SU-DHL-6 (cell line): ENCODE data around the gene SCARB2.

Experiments
- H2AFZ ChIP-seq: fragments of 200-600 bp; sonication (generic); 2 replicates; pipeline ENCODE4 v1.6.1; 2014; ENCODE audit warnings: low read depth, mild to moderate bottlenecking, moderate library complexity, mixed read lengths, antibody characterized with exemption, low read length; ENCODE audit not compliant: severe bottlenecking
- H3F3A ChIP-seq: fragments of 200-600 bp; shearing (Covaris generic); 2 replicates; pipeline ENCODE4 v1.6.0; 2016; ENCODE audit warnings: antibody characterized with exemption, mild to moderate bottlenecking; ENCODE audit not compliant: insufficient read depth
- H3K27ac ChIP-seq: fragments of 200-600 bp; sonication (generic); 2 replicates; pipeline ENCODE4 v1.5.1; 2016; ENCODE audit warnings: low read depth, mild to moderate bottlenecking, low read length, moderate library complexity, mixed read lengths
- H3K27me3 ChIP-seq: fragments of 200-600 bp; sonication (generic), shearing (Covaris generic); 2 replicates; pipeline ENCODE4 v1.6.0; 2014; ENCODE audit warnings: mild to moderate bottlenecking, low read length
- H3K36me3 ChIP-seq: fragments of 200-600 bp; sonication (generic); 2 replicates; pipeline ENCODE4 v1.6.1; 2014; ENCODE audit warnings: mild to moderate bottlenecking, low read length, mixed read lengths
- H3K4me2 ChIP-seq: fragments of 300-600, 200-600 bp; shearing (Covaris generic), sonication (generic); 2 replicates; pipeline ENCODE4 v1.6.0; 2014; ENCODE audit warnings: low read length, low read depth, mild to moderate bottlenecking; ENCODE audit not compliant: poor library complexity, severe bottlenecking
- H3K4me3 ChIP-seq: fragments of 200-600 bp; sonication (generic); 2 replicates; pipeline ENCODE4 v1.5.1; 2014; ENCODE audit warnings: antibody characterized with exemption, low read length, mild to moderate bottlenecking, mixed read lengths; ENCODE audit not compliant: insufficient read depth, poor library complexity, severe bottlenecking
- H3K79me2 ChIP-seq: fragments of 200-600 bp; sonication (generic); 2 replicates; pipeline ENCODE4 v1.6.1; 2014; ENCODE audit warnings: mild to moderate bottlenecking, low read length, moderate library complexity; ENCODE audit not compliant: insufficient read depth
- H3K9ac ChIP-seq: fragments of 200-600 bp; sonication (generic); 2 replicates; pipeline ENCODE4 v1.7.0; 2014; ENCODE audit warnings: mild to moderate bottlenecking, low read length
- H3K9me2 ChIP-seq: fragments of 200-600 bp; sonication (generic); replicated peaks from 2 replicates; pipeline ENCODE4 v1.6.1; 2014; ENCODE audit warnings: low read length; ENCODE audit not compliant: insufficient read depth
- H3K9me3 ChIP-seq: fragments of 200-600 bp; sonication (generic); 2 replicates; pipeline ENCODE4 v1.6.1; 2014; ENCODE audit warnings: low read length, mixed read lengths; ENCODE audit not compliant: insufficient read depth
- H4K20me1 ChIP-seq: fragments of 200-600 bp; sonication (generic); 2 replicates; pipeline ENCODE4 v1.6.1; 2014; ENCODE audit warnings: low read depth, mild to moderate bottlenecking, antibody characterized with exemption, low read length, moderate library complexity, mixed read lengths
- EZH2phosphoT487 ChIP-seq: fragments of 200-600 bp; sonication (generic), shearing (Covaris generic); conservative IDR thresholded peaks from 2 replicates; pipeline ENCODE4 v1.6.1; 2018; ENCODE audit warnings: mild to moderate bottlenecking, antibody characterized with exemption, low read length, moderate library complexity, mixed read lengths
- TF ChIP-seq, protein P1 (sequence below): fragments of 200-600 bp; sonication (generic); IDR thresholded peaks from one replicate; pipeline ENCODE4 v1.5.1; 2017; ENCODE audit warnings: antibody characterized with exemption, mild to moderate bottlenecking, low read length, moderate library complexity; ENCODE audit not compliant: insufficient read depth, poor library complexity, severe bottlenecking

The SCARB2 gene

DNA sequence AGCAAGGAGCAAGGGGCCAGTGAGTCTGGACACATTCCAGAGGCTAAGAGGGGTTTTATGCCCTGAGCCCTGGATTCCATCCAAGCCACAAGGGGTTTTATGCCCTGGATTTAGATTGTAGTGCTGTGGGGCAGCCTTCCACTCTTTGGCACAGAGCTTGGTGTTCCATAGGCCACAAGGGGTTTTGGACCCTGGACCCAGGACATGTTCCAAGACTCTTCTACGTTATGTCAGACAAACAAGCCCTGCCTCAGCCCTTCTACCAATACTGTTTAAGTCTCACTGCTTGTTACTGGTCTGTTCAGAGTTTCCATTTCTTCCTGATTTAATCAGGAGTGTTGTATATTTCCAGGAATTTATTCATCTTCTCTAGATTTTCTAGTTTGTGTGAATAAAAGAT is 12.8 kb upstream of the SCARB2 start:
- Histone ChIP-seq H3K27ac (no peak overlapping the region), H3F3A (no peaks in the 10 kb centered on the region), H3K27me3 (no peaks in the 10 kb centered on the region), H3K79me2 (no peaks in the 10 kb centered on the region), H2AFZ (no peak overlapping the region), H3K4me3 (no peak overlapping the region), H3K9me3 (no peaks in the 10 kb centered on the region), H4K20me1 (no peaks in the 10 kb centered on the region), H3K36me3 (no peaks in the 10 kb centered on the region), H3K9ac (no peak overlapping the region), H3K4me2 (no peak overlapping the region), H3K9me2 (no peaks in the 10 kb centered on the region)
- TF ChIP-seq, protein P1, sequence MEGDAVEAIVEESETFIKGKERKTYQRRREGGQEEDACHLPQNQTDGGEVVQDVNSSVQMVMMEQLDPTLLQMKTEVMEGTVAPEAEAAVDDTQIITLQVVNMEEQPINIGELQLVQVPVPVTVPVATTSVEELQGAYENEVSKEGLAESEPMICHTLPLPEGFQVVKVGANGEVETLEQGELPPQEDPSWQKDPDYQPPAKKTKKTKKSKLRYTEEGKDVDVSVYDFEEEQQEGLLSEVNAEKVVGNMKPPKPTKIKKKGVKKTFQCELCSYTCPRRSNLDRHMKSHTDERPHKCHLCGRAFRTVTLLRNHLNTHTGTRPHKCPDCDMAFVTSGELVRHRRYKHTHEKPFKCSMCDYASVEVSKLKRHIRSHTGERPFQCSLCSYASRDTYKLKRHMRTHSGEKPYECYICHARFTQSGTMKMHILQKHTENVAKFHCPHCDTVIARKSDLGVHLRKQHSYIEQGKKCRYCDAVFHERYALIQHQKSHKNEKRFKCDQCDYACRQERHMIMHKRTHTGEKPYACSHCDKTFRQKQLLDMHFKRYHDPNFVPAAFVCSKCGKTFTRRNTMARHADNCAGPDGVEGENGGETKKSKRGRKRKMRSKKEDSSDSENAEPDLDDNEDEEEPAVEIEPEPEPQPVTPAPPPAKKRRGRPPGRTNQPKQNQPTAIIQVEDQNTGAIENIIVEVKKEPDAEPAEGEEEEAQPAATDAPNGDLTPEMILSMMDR = no peak
- TF ChIP-seq EZH2phosphoT487 = no peak

DNA sequence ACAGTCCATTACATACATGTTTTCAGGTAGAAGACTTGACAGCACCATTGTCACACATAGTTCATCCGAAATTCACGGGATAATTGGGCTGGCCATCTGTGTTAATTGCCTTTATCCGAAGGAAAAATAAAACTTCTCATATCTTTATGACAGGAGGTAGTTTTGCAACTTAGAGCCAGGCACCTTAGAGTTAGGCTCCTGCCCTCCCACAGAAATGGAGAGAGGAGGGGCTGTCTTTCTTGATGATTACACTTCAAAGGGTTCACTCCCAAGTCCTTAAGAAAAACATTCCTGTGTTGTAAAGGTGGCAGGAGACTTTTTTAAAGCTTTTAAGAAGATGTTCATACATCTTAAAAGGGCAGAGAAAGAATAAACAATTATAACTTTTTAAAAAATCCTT is 10.5 kb upstream of the SCARB2 start:
- H2AFZ ChIP-seq = no peak overlapping the region
- no peaks in the 10 kb centered on the region for H3K79me2 ChIP-seq
- H3F3A ChIP-seq = no peaks in the 10 kb centered on the region
- no peak for TF ChIP-seq EZH2phosphoT487
- TF ChIP-seq, protein P1 = no peak
- no peak overlapping the region for H3K27ac ChIP-seq
- H3K9me2 ChIP-seq = no peaks in the 10 kb centered on the region
- H3K36me3 ChIP-seq = no peaks in the 10 kb centered on the region
- H4K20me1 ChIP-seq = no peaks in the 10 kb centered on the region
- no peaks in the 10 kb centered on the region for H3K9me3 ChIP-seq
- no peak overlapping the region for H3K4me3 ChIP-seq
- H3K27me3 ChIP-seq = no peaks in the 10 kb centered on the region
- no peak overlapping the region for H3K9ac ChIP-seq
- no peak overlapping the region for H3K4me2 ChIP-seq

DNA sequence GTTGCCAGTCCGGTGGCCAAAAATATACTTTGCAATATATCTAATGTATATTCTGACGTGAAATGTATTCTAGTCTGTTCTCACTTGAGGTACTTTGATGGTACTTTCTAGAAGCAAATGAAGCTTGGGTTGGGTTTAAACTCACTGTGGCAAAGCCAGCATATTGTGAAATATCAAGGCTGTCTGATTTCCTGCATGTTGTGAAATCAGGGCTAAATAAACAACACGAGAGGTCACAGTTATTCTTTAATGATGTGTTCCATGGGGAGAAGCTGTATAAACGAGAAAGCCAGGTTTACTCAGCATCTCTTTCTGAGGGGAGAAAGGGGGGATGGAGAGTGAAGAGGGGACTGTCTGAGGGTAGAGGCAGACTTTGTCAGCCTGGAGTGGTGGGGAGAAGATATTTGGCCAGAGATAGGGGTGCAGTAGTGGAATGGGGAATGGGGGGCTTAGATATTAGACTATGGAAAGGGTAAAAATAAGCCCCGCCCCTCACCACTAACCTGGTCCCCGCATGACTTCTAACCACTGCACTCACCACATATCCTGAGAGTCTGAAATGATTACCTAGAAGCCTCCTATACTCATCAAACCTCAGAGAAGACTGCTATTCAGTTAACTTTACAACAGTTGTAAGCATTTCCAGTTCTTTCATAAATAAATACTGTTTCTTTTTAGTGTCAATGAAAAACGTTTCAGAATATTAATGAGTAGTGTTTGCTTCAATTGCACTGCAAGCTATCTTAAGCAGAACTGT is 5.9 kb upstream of the SCARB2 start:
- Histone ChIP-seq H2AFZ (no peak overlapping the region), H3K4me2 (no peak overlapping the region), H3K27me3 (no peaks in the 10 kb centered on the region), H3K9ac (no peak overlapping the region), H3K27ac (no peak overlapping the region), H3K79me2 (no peaks in the 10 kb centered on the region), H4K20me1 (no peaks in the 10 kb centered on the region), H3K4me3 (no peak overlapping the region), H3K36me3 (no peaks in the 10 kb centered on the region), H3K9me2 (no peaks in the 10 kb centered on the region), H3F3A (no peaks in the 10 kb centered on the region), H3K9me3 (no peaks in the 10 kb centered on the region)
- TF ChIP-seq EZH2phosphoT487 = no peak
- TF ChIP-seq, protein P1 = no peak
